SK-N-SH (cell line): Measurements from ENCODE around the gene ANO6.

ENCODE experiments used
- CTCF ChIP-seq: fragments of 200-600 bp; sonication (generic); IDR thresholded peaks from 2 replicates; pipeline ENCODE4 v1.6.1; 2017; ENCODE audit warnings: antibody characterized with exemption, mild to moderate bottlenecking, moderate library complexity
- NFIC ChIP-seq: IDR thresholded peaks from 2 replicates; pipeline ENCODE4 v1.4.0; 2012; ENCODE audit warnings: borderline replicate concordance
- USF2 ChIP-seq: fragments of 150-350 bp; IDR thresholded peaks from 2 replicates; pipeline ENCODE4 v1.6.1; 2017; ENCODE audit warnings: antibody characterized with exemption, low read length, low read depth, borderline replicate concordance

- TF ChIP-seq CTCF, result no peak
- TF ChIP-seq NFIC, result no peak
- TF ChIP-seq USF2, result no peak
Observed at GRCh38 chr12:45363903-45364302, 148.0 kb downstream of the ANO6 start.
